Inferior parietal cortex (tissue), 1 donor: ENCODE results near the gene PAQR5.
"Not testable (repeated sequence)": the region's sequence is repeated elsewhere in the genome, so short reads cannot be mapped to it uniquely, and the experiment has no call there.

Experiments
- DNase-seq: peaks from one replicate; pipeline ENCODE4 v3.0.0-alpha.2; 2016; ENCODE audit errors: extremely low spot score

PAQR5 gene

GRCh38 chr15:69298697-69299441, at the start of gene PAQR5:
PAQR5 (plus strand) TSS chr15:69298912; CDS start chr15:69360081, 61,169 bp downstream.
- no peak for DNase-seq

- peak; percentile 50 for DNase-seq
Measured at GRCh38 chr15:69253156-69253555, 45.6 kb upstream of the PAQR5 start.

- peak; percentile 71 for DNase-seq
Measured at GRCh38 chr15:69265347-69265955, 33.3 kb upstream of the PAQR5 start.

- DNase-seq: no peak
Measured at GRCh38 chr15:69271217-69271616, 27.5 kb upstream of the PAQR5 start.

- no peak for DNase-seq
Measured at GRCh38 chr15:69272139-69272538, 26.6 kb upstream of the PAQR5 start.

GRCh38 chr15:69272891-69273290, 25.8 kb upstream of the PAQR5 start:
- DNase-seq: no peak

GRCh38 chr15:69275074-69275670, 23.5 kb upstream of the PAQR5 start:
- no peak for DNase-seq

- DNase-seq: no peak
Measured at GRCh38 chr15:69275933-69276560, 22.7 kb upstream of the PAQR5 start.

GRCh38 chr15:69277316-69277715, 21.4 kb upstream of the PAQR5 start:
- no peak for DNase-seq

GRCh38 chr15:69279636-69280035, 19.1 kb upstream of the PAQR5 start:
- DNase-seq: no peak

- no peak for DNase-seq
Measured at GRCh38 chr15:69280783-69281182, 17.9 kb upstream of the PAQR5 start.

- no peak for DNase-seq
Measured at GRCh38 chr15:69282104-69282743, 16.5 kb upstream of the PAQR5 start.

GRCh38 chr15:69285834-69286233, 12.9 kb upstream of the PAQR5 start:
- no peak for DNase-seq

- DNase-seq: no peak
Measured at GRCh38 chr15:69288011-69288410, 10.7 kb upstream of the PAQR5 start.

GRCh38 chr15:69288531-69289341, 10.0 kb upstream of the PAQR5 start:
- DNase-seq: no peak

- DNase-seq: no peak
Measured at GRCh38 chr15:69289342-69290146, 9.2 kb upstream of the PAQR5 start.

GRCh38 chr15:69290346-69291164, 8.2 kb upstream of the PAQR5 start:
- no peak for DNase-seq

- DNase-seq: not testable (repeated sequence)
Measured at GRCh38 chr15:69291651-69292050, 7.1 kb upstream of the PAQR5 start.

- DNase-seq: no peak
Measured at GRCh38 chr15:69292826-69293420, 5.8 kb upstream of the PAQR5 start.
